HepG2 (cell line): Measurements from ENCODE around the gene METTL16. TPM values are rescaled to one million over a fixed set of nuclear protein-coding genes. Genes with fewer than 3 reads are reported as not detected.
A peak's percentile ranks its signal among the peaks of the same experiment; 100 is the strongest.

ENCODE experiments used
- ATAC-seq: fragments of 200-7000 bp; cut with Tn5 transposase; 3 replicates; pipeline ENCODE4 v1.9.1; 2020; ENCODE audit warnings: mild to moderate bottlenecking, moderate library complexity
- BruUV-seq: library from RNA; stranded (reverse); fragments of 400-500 nt; replicated peaks from 2 replicates; lab custom pipeline; 2021; lab: Mats Ljungman, UMichigan
- CTCF ChIA-PET: fragments of 300-600 bp; formaldehyde crosslinking; extraction: SDS; loops from one replicate; lab custom pipeline; 2021; ENCODE audit warnings: low total read pairs, inconsistent platforms, low intra/inter-chr PET ratio; lab: Yijun Ruan, JAX
- POLR2A ChIA-PET: fragments of 350-600 bp; sonication (Branson Sonifier 250); formaldehyde crosslinking; loops from one replicate; lab custom pipeline; 2020; ENCODE audit warnings: antibody characterized with exemption, inconsistent platforms; lab: Yijun Ruan, JAX
- DNase-seq: peaks from one replicate; pipeline ENCODE4 v3.0.0-alpha.2; 2015; ENCODE audit warnings: low spot score
- FAIRE-seq: peaks from 3 replicates; lab custom pipeline; 2011; peaks lifted over from hg19 to GRCh38; lab: Jason Lieb, UNC
- H2AFZ ChIP-seq: one replicate; pipeline ENCODE4 v1.6.1; 2011; ENCODE audit warnings: low read length, inconsistent platforms
- H3K27ac ChIP-seq: fragments of 300-600 bp; 3 replicates; pipeline ENCODE4 v1.8.0; 2011; ENCODE audit warnings: mixed run types, mild to moderate bottlenecking, mixed read lengths, low read length, inconsistent platforms; ENCODE audit not compliant: insufficient read depth; ENCODE audit errors: extremely low read length
- H3K27me3 ChIP-seq, 2 experiments: fragments of 200-600 bp in 1 of 2; 2 replicates in 1 of 2; 3 replicates in 1 of 2; pipeline versions ENCODE4 v1.6.0 to v1.8.0; 2011; ENCODE audit warnings: low read length in 2 of 2, mild to moderate bottlenecking in 2 of 2, moderate library complexity in 2 of 2, inconsistent platforms in 1 of 2; ENCODE audit not compliant: insufficient read depth in 2 of 2, control insufficient read depth in 1 of 2
- H3K36me3 ChIP-seq, 2 experiments: fragments of 200-600 bp in 1 of 2; replicated peaks in 1 of 2; 2 replicates in 1 of 2; 3 replicates in 1 of 2; pipeline versions ENCODE4 v1.5.1 to v1.8.0; 2011; ENCODE audit warnings: low read length in 2 of 2, inconsistent platforms in 1 of 2; ENCODE audit not compliant: insufficient read depth in 2 of 2, control insufficient read depth in 1 of 2
- H3K4me1 ChIP-seq: 2 replicates; pipeline ENCODE4 v1.5.1; 2012; ENCODE audit warnings: low read length, inconsistent platforms; ENCODE audit not compliant: insufficient read depth
- H3K4me2 ChIP-seq: 2 replicates; pipeline ENCODE4 v1.6.0; 2011; ENCODE audit warnings: low read depth, low read length, inconsistent platforms
- H3K4me3 ChIP-seq, 3 experiments: fragments of 200-600 bp in 1 of 3; sonication (generic), shearing (Covaris generic) in 1 of 3; replicated peaks in 1 of 3; 2 replicates each; pipeline ENCODE4 v1.5.1; 2011 to 2016; ENCODE audit warnings: low read length in 3 of 3, inconsistent platforms in 2 of 3, low read depth in 2 of 3, mild to moderate bottlenecking in 2 of 3, control low read depth in 1 of 3, mixed read lengths in 1 of 3; ENCODE audit not compliant: insufficient read depth in 1 of 3
- H3K79me2 ChIP-seq: one replicate; pipeline ENCODE4 v1.6.1; 2011; ENCODE audit warnings: low read length, inconsistent platforms; ENCODE audit not compliant: insufficient read depth
- H3K9ac ChIP-seq: 2 replicates; pipeline ENCODE4 v1.6.0; 2011; ENCODE audit warnings: mild to moderate bottlenecking, low read depth, low read length, inconsistent platforms; ENCODE audit not compliant: insufficient read depth
- H3K9me3 ChIP-seq: 2 replicates; pipeline ENCODE4 v1.5.1; 2012; ENCODE audit warnings: mild to moderate bottlenecking, low read length
- H4K20me1 ChIP-seq: 2 replicates; pipeline ENCODE4 v1.6.0; 2011; ENCODE audit warnings: inconsistent platforms, mild to moderate bottlenecking, low read length, moderate library complexity; ENCODE audit not compliant: insufficient read depth
- AKAP8 ChIP-seq: sonication (generic); formaldehyde crosslinking; IDR thresholded peaks from 2 replicates; pipeline ENCODE4 v1.5.1; 2020; ENCODE audit warnings: mild to moderate bottlenecking, missing genetic modification reagents
- GATA4 ChIP-seq: sonication (generic); IDR thresholded peaks from 2 replicates; pipeline ENCODE4 v1.6.1; 2016; ENCODE audit warnings: antibody characterized with exemption, low read depth, borderline replicate concordance
- MAZ ChIP-seq, 2 experiments: sonication (generic) in 1 of 2; formaldehyde crosslinking in 1 of 2; IDR thresholded peaks; 2 replicates each; pipeline versions ENCODE4 v1.5.0 to v1.6.1; 2012 to 2020; ENCODE audit warnings: low read depth in 2 of 2, mild to moderate bottlenecking in 2 of 2, borderline replicate concordance in 1 of 2, improper control_type of control experiment in 1 of 2, low read length in 1 of 2, missing genetic modification reagents in 1 of 2, moderate library complexity in 1 of 2
- MNT ChIP-seq: fragments of 450-650 bp; IDR thresholded peaks from 2 replicates; pipeline ENCODE4 v1.6.1; 2016
- MYC ChIP-seq: sonication (generic); formaldehyde crosslinking; IDR thresholded peaks from 2 replicates; pipeline ENCODE4 v1.9.0; 2021; ENCODE audit warnings: missing genetic modification reagents, borderline replicate concordance
- PHB2 ChIP-seq: fragments of 450-650 bp; IDR thresholded peaks from 2 replicates; pipeline ENCODE4 v1.6.1; 2018; ENCODE audit not compliant: partially characterized antibody
- SAP130 ChIP-seq: IDR thresholded peaks from 2 replicates; pipeline ENCODE4 v1.6.1; 2016; ENCODE audit warnings: low read depth
- ZBTB38 ChIP-seq: sonication (generic); formaldehyde crosslinking; IDR thresholded peaks from 2 replicates; pipeline ENCODE4 v1.5.1; 2020; ENCODE audit warnings: mild to moderate bottlenecking, missing genetic modification reagents
- ZNF121 ChIP-seq: sonication (generic); formaldehyde crosslinking; IDR thresholded peaks from 2 replicates; pipeline ENCODE4 v1.5.0; 2020; ENCODE audit warnings: mild to moderate bottlenecking, missing genetic modification reagents
- ZNF232 ChIP-seq: sonication (generic); formaldehyde crosslinking; IDR thresholded peaks from 2 replicates; pipeline ENCODE4 v1.4.0; 2020; ENCODE audit warnings: missing genetic modification reagents, borderline replicate concordance
- ZNF263 ChIP-seq: sonication (generic); formaldehyde crosslinking; IDR thresholded peaks from 2 replicates; pipeline ENCODE4 v1.4.0; 2020; ENCODE audit warnings: missing genetic modification reagents
- ZNF318 ChIP-seq: sonication (generic); formaldehyde crosslinking; IDR thresholded peaks from 2 replicates; pipeline ENCODE4 v1.4.0; 2020; ENCODE audit warnings: mild to moderate bottlenecking, missing genetic modification reagents
- ZSCAN21 ChIP-seq: sonication (generic); formaldehyde crosslinking; IDR thresholded peaks from 2 replicates; pipeline ENCODE4 v1.8.0; 2022; ENCODE audit warnings: mild to moderate bottlenecking, missing genetic modification reagents, moderate library complexity, borderline replicate concordance
- WGBS: methylation state at CpG from one replicate; pipeline ENCODE4 v1.1.6; 2017; ENCODE audit warnings: low lambda C conversion rate; 5-methylcytosine and 5-hydroxymethylcytosine counted together
- in situ Hi-C: cut with HindIII; loops from 2 replicates; pipeline ENCODE4 v1.10.0; 2017; ENCODE audit warnings: low pct_unique_long_range_greater_than_20kb; ENCODE audit not compliant: extremely low pct_ligation_motif_present
- intact Hi-C: fragments of 100-400 bp; cut with micrococcal nuclease; formaldehyde crosslinking; loops from one replicate; pipeline ENCODE4 v1.10.0; 2022; ENCODE audit not compliant: unreplicated experiment
- polyA plus RNA-seq, 8 experiments: library from polyadenylated mRNA; depleted of rRNA in 3 of 8; stranded (reverse) in 7 of 8; unstranded in 1 of 8; fragments of >200 nt; fragmentation: Illumina TruSeq in 4 of 8; extraction: Trizol in 4 of 8; gene quantifications; 2 replicates each; pipeline versions ENCODE4 v1.2.1 to v1.2.3, GENCODE V29; 2011 to 2016; ENCODE audit warnings: low read depth in 4 of 8, missing spikeins in 1 of 8, mixed read lengths in 1 of 8; ENCODE audit not compliant: insufficient read depth in 1 of 8
- total RNA-seq, 5 experiments: library from RNA; depleted of rRNA; stranded (reverse); fragments of >200 nt; fragmentation: Illumina TruSeq; extraction: Trizol; gene quantifications; 2 replicates each; pipeline ENCODE4 v1.2.3, GENCODE V29; 2016; ENCODE audit warnings: low read depth in 1 of 5

The METTL16 gene
- total and polyA plus RNA-seq, 2 of the 13 experiments (the other 11 are each of a cell fraction or from before 2014, with no cell fraction given) = 11.6 to 18.5 TPM

GRCh38 chr17:2395258-2396181 lies 116.2 kb downstream of the METTL16 start:
- peaks cover 52% of the 10 kb centered on the region for H3K4me1 ChIP-seq
- H4K20me1 ChIP-seq = peaks cover 41% of the 10 kb centered on the region
- H2AFZ ChIP-seq = no peak overlapping the region
- CTCF ChIA-PET = no interaction called here
- BruUV-seq = no TSS peak
- FAIRE-seq (no peak), DNase-seq (peak; percentile 30), ATAC-seq (no peak)
- WGBS = 76% methylated on average over 19 of the region's 28 CpGs
- peaks cover 33% of the 10 kb centered on the region for H3K79me2 ChIP-seq
- peak overlapping the region; percentile 87 for H3K9ac ChIP-seq
- in situ Hi-C loops (no loop called here), intact Hi-C loops (no loop called here)
- peak overlapping the region; percentile 100 for H3K27ac ChIP-seq
- H3K4me3 ChIP-seq = peak overlapping the region in 2 of 3 experiments; percentile 68 to 87; a peak in 3 of 6 replicates
- peak overlapping the region; percentile 98 for H3K4me2 ChIP-seq
- no peaks in the 10 kb centered on the region for H3K36me3 ChIP-seq
- H3K27me3 ChIP-seq = no peaks in the 10 kb centered on the region; a peak in 1 of 5 replicates
- POLR2A ChIA-PET = interaction anchor here (0.8 to 0.9 kb wide), 2 partner anchors 13 to 59 kb away, joined by 3 read pairs; partner anchors contain the start of gene TSR1
- no peaks in the 10 kb centered on the region for H3K9me3 ChIP-seq
- TF ChIP-seq GATA4 = no peak
- TF ChIP-seq ZNF121 = no peak
- TF ChIP-seq MAZ (IDR thresholded peaks at IDR 0.05; ENCODE audit: borderline replicate concordance, low read depth, low read length) = no peak
- 0 out of 2 replicates have a peak, but pooled peaks have one; percentile 5 for TF ChIP-seq MAZ (CRISPR knock-in tag; IDR thresholded peaks at IDR 0.05; ENCODE audit: low read depth)
- no peak for TF ChIP-seq ZNF263 (CRISPR knock-in tag)
- no peak for TF ChIP-seq ZNF232 (CRISPR knock-in tag)
- 0 out of 2 replicates have a peak, but pooled peaks have one; percentile 13 for TF ChIP-seq SAP130 (CRISPR knock-in tag)
- TF ChIP-seq AKAP8 (CRISPR knock-in tag) = 0 out of 2 replicates have a peak, but pooled peaks have one; percentile 3
- TF ChIP-seq ZBTB38 (CRISPR knock-in tag) = no peak
- TF ChIP-seq ZSCAN21 = no peak
- no peak for TF ChIP-seq PHB2
- no peak for TF ChIP-seq MYC
- no peak for TF ChIP-seq ZNF318
- TF ChIP-seq MNT = no peak
